ENCODE measurements around the gene TMEM243. TPM values are rescaled to one million over a fixed set of nuclear protein-coding genes. Genes with fewer than 3 reads are reported as not detected.

Gene TMEM243
- total and polyA plus RNA-seq, 2 donors (not counting 1 experiment from before 2014, with no cell fraction given) = 25.6 to 42.8 TPM

- H4K20me1 ChIP-seq (ENCODE audit: control insufficient read depth, extremely low read depth, insufficient read depth, low read length) = no peaks in the 10 kb centered on the region
- H3K9ac ChIP-seq (ENCODE audit: insufficient read depth, low read length) = peak overlapping the region; percentile 85
- peak overlapping the region; percentile 87 for H3K4me2 ChIP-seq (ENCODE audit: extremely low read depth, insufficient read depth, low read length)
- no peaks in the 10 kb centered on the region for H3K36me3 ChIP-seq (ENCODE audit: control insufficient read depth, insufficient read depth, low read length)
- H2AFZ ChIP-seq (ENCODE audit: low read length) = peak overlapping the region; percentile 80
- peaks cover 2% of the 10 kb centered on the region for H3K79me2 ChIP-seq (ENCODE audit: control insufficient read depth, insufficient read depth, low read length)
- DNase-seq (ENCODE audit: low read depth in 2 of 2) = peak; percentile 65 to 78
- H3K27ac ChIP-seq (ENCODE audit: insufficient read depth, low read length) = peak overlapping the region; percentile 82
- H3K4me1 ChIP-seq (ENCODE audit: control insufficient read depth, extremely low read depth, insufficient read depth, low read length) = no peaks in the 10 kb centered on the region
- H3K27me3 ChIP-seq (ENCODE audit: control insufficient read depth, insufficient read depth, low read length) = peaks cover 3% of the 10 kb centered on the region
- no peaks in the 10 kb centered on the region for H3K9me3 ChIP-seq (ENCODE audit: control insufficient read depth, insufficient read depth, low read depth, low read length)
- no peak for TF ChIP-seq EZH2 (IDR thresholded peaks at IDR 0.05; ENCODE audit: low read length, missing control alignments)
- TF ChIP-seq, protein P1, sequence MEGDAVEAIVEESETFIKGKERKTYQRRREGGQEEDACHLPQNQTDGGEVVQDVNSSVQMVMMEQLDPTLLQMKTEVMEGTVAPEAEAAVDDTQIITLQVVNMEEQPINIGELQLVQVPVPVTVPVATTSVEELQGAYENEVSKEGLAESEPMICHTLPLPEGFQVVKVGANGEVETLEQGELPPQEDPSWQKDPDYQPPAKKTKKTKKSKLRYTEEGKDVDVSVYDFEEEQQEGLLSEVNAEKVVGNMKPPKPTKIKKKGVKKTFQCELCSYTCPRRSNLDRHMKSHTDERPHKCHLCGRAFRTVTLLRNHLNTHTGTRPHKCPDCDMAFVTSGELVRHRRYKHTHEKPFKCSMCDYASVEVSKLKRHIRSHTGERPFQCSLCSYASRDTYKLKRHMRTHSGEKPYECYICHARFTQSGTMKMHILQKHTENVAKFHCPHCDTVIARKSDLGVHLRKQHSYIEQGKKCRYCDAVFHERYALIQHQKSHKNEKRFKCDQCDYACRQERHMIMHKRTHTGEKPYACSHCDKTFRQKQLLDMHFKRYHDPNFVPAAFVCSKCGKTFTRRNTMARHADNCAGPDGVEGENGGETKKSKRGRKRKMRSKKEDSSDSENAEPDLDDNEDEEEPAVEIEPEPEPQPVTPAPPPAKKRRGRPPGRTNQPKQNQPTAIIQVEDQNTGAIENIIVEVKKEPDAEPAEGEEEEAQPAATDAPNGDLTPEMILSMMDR (conservative IDR thresholded peaks at IDR 0.05 in 1 of 2, IDR thresholded peaks at IDR 0.05 in 1 of 2; ENCODE audit: low read depth in 1 of 2, low read length in 2 of 2) = peak in 1 of 2 donors; percentile 5
- peak overlapping the region; percentile 85 to 91 (median 90) for H3K4me3 ChIP-seq (replicated peaks in 1 of 4; ENCODE audit: control extremely low read depth in 1 of 4, insufficient read depth in 1 of 4, low read depth in 3 of 4, low read length in 4 of 4)
These were observed 648 bp upstream of the TMEM243 start for GRCh38 chr7:87220026-87220733.

GRCh38 chr7:87218796-87219544 lies 562 bp downstream of the TMEM243 start:
- Histone ChIP-seq H4K20me1 (ENCODE audit: control insufficient read depth, extremely low read depth, insufficient read depth, low read length) (no peaks in the 10 kb centered on the region), H2AFZ (ENCODE audit: low read length) (peak overlapping the region; percentile 92), H3K36me3 (ENCODE audit: control insufficient read depth, insufficient read depth, low read length) (no peaks in the 10 kb centered on the region), H3K9me3 (ENCODE audit: control insufficient read depth, insufficient read depth, low read depth, low read length) (no peaks in the 10 kb centered on the region), H3K4me2 (ENCODE audit: extremely low read depth, insufficient read depth, low read length) (peak overlapping the region; percentile 87), H3K79me2 (ENCODE audit: control insufficient read depth, insufficient read depth, low read length) (peaks cover 2% of the 10 kb centered on the region), H3K27ac (ENCODE audit: insufficient read depth, low read length) (peak overlapping the region; percentile 82), H3K4me1 (ENCODE audit: control insufficient read depth, extremely low read depth, insufficient read depth, low read length) (peaks cover under 1% of the 10 kb centered on the region), H3K27me3 (ENCODE audit: control insufficient read depth, insufficient read depth, low read length) (peaks cover 3% of the 10 kb centered on the region), H3K4me3 (replicated peaks in 1 of 4; ENCODE audit: control extremely low read depth in 1 of 4, insufficient read depth in 1 of 4, low read depth in 3 of 4, low read length in 4 of 4) (peak overlapping the region; percentile 85 to 91 (median 90)), H3K9ac (ENCODE audit: insufficient read depth, low read length) (peak overlapping the region; percentile 85)
- peak; percentile 49 to 54 for DNase-seq (ENCODE audit: low read depth in 2 of 2)
- TF ChIP-seq, protein P1 (conservative IDR thresholded peaks at IDR 0.05 in 1 of 2, IDR thresholded peaks at IDR 0.05 in 1 of 2; ENCODE audit: low read depth in 1 of 2, low read length in 2 of 2) = peak in 1 of 2 donors; percentile 27
- TF ChIP-seq EZH2 (IDR thresholded peaks at IDR 0.05; ENCODE audit: low read length, missing control alignments) = no peak

DNA sequence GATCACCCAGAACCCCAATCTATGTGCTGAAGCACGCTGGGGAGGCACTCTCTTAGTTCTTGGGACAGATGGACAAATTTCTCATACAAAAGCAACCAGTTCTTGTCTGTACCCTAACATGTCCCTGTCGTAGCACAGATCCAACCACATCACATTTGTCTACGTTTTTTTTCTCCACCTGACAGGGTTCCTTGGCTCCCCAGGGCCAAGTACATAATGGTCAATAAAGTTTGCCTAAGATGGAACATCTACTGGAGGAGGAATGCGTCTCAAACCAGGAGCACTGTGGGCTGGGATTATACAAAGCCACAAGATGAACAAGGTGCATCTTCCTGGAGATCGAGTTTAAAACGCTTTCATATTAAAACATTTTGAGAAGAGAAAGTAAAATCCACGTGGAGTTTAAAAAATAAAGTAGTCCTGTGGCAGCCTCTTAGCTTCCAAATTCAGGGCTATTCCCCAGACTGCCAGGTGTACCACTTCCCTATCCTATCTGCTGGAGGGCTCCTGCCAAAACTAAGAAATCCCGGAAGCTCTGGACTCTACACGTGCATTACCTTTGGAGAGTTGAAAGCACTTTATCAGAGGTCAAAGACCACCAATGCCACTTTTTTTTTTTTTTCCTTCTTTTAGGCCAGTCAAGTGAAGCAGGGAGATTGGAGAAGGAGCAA lies 1.4 kb downstream of the TMEM243 start:
- Histone ChIP-seq H2AFZ (ENCODE audit: low read length) (no peak overlapping the region), H3K4me3 (replicated peaks in 1 of 4; ENCODE audit: control extremely low read depth in 1 of 4, insufficient read depth in 1 of 4, low read depth in 3 of 4, low read length in 4 of 4) (peak overlapping the region; percentile 85 to 91 (median 90)), H3K9ac (ENCODE audit: insufficient read depth, low read length) (no peak overlapping the region), H3K27ac (ENCODE audit: insufficient read depth, low read length) (no peak overlapping the region), H3K9me3 (ENCODE audit: control insufficient read depth, insufficient read depth, low read depth, low read length) (no peaks in the 10 kb centered on the region), H3K4me2 (ENCODE audit: extremely low read depth, insufficient read depth, low read length) (peak overlapping the region; percentile 87), H4K20me1 (ENCODE audit: control insufficient read depth, extremely low read depth, insufficient read depth, low read length) (no peaks in the 10 kb centered on the region), H3K36me3 (ENCODE audit: control insufficient read depth, insufficient read depth, low read length) (no peaks in the 10 kb centered on the region), H3K4me1 (ENCODE audit: control insufficient read depth, extremely low read depth, insufficient read depth, low read length) (peaks cover 2% of the 10 kb centered on the region), H3K27me3 (ENCODE audit: control insufficient read depth, insufficient read depth, low read length) (peaks cover 3% of the 10 kb centered on the region), H3K79me2 (ENCODE audit: control insufficient read depth, insufficient read depth, low read length) (peaks cover 2% of the 10 kb centered on the region)
- TF ChIP-seq EZH2 (IDR thresholded peaks at IDR 0.05; ENCODE audit: low read length, missing control alignments) = no peak
- TF ChIP-seq, protein P1 (conservative IDR thresholded peaks at IDR 0.05 in 1 of 2, IDR thresholded peaks at IDR 0.05 in 1 of 2; ENCODE audit: low read depth in 1 of 2, low read length in 2 of 2) = no peak
- no peak for DNase-seq (ENCODE audit: low read depth in 2 of 2)
